Measurements from ENCODE around the gene VPS35. TPM values are rescaled to one million over a fixed set of nuclear protein-coding genes. Genes with fewer than 3 reads are reported as not detected.
"Not testable (repeated sequence)": the region's sequence is repeated elsewhere in the genome, so short reads cannot be mapped to it uniquely, and the experiment has no call there.

Gene VPS35
- total and polyA plus RNA-seq, 2 experiments from 2014 or later = 127 to 221 TPM

DNA sequence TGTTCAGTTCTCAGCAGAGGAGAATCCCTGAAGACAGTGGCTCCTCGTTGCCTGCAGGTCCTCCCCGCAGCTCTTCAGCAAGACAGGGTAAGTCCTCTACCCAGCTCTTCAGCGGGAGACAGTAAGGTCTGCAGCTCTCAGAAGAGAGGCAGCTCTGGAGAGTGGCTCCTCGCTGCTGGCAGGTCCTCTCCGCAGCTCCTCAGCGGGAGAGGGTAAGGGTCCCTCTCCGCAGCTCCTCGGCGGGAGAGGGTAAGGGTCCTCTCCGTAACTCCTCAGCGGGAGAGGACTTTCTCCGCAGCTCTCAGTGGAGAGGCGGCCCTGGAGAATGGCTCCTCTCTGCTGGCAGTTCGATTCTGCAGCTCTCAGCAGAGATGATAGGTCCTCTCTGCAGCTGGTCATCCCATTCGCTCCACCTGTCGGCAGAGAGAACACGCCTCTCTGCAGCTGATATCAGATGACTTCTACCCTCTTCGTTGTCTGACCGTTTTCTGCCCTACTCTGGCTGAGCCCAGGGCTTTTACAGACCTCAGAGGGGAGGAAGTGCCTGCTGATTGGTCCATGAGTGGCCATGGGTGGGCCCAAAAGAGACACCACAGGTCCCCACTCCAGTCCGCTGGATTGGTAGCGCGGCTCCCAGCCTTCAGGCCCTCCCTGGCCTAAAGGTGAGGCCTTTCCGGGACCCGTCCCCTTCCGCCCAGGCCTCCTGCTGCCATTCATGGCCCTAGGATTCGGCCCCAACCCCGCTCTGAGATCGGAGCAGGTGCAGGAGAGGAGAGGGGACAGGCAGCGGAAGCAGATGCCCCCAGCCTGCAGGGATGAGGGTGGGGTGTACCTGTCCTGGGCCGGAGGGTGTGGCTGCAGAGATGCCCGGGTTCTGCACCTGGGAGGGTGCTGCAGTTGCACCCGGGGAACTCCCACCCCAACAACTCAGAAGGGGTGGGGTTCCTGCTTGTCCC, 55.9 kb downstream of the VPS35 start:
- H3K36me3 ChIP-seq (replicated peaks; ENCODE audit: insufficient read depth, low read depth) = no peaks in the 10 kb centered on the region
- TF ChIP-seq EZH2 (IDR thresholded peaks at IDR 0.05; ENCODE audit: borderline replicate concordance) = no peak
- TF ChIP-seq, protein P1, sequence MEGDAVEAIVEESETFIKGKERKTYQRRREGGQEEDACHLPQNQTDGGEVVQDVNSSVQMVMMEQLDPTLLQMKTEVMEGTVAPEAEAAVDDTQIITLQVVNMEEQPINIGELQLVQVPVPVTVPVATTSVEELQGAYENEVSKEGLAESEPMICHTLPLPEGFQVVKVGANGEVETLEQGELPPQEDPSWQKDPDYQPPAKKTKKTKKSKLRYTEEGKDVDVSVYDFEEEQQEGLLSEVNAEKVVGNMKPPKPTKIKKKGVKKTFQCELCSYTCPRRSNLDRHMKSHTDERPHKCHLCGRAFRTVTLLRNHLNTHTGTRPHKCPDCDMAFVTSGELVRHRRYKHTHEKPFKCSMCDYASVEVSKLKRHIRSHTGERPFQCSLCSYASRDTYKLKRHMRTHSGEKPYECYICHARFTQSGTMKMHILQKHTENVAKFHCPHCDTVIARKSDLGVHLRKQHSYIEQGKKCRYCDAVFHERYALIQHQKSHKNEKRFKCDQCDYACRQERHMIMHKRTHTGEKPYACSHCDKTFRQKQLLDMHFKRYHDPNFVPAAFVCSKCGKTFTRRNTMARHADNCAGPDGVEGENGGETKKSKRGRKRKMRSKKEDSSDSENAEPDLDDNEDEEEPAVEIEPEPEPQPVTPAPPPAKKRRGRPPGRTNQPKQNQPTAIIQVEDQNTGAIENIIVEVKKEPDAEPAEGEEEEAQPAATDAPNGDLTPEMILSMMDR (IDR thresholded peaks at IDR 0.05; ENCODE audit: poor library complexity) = no peak
- no peak for TF ChIP-seq EZH2phosphoT487 (IDR thresholded peaks at IDR 0.05; ENCODE audit: low read depth, severe bottlenecking, unreplicated experiment)
- peaks cover 8% of the 10 kb centered on the region for H3K4me1 ChIP-seq (ENCODE audit: insufficient read depth)
- H3K27me3 ChIP-seq = no peaks in the 10 kb centered on the region
- 24% methylated on average over 32 of the region's 32 CpGs for WGBS (ENCODE audit: low lambda C conversion rate, missing lambda C conversion rate)
- no peak overlapping the region for H3K4me3 ChIP-seq
- peak; percentile 54 for DNase-seq (ENCODE audit: low spot score)
- peak overlapping the region; percentile 90 for H3K4me2 ChIP-seq
- peak overlapping the region; percentile 58 for H2AFZ ChIP-seq
- H3K9me3 ChIP-seq (ENCODE audit: low read depth) = no peaks in the 10 kb centered on the region
- H3K79me2 ChIP-seq = no peaks in the 10 kb centered on the region
- no peak overlapping the region for H3K27ac ChIP-seq
- no peaks in the 10 kb centered on the region for H3K9me2 ChIP-seq (replicated peaks; ENCODE audit: insufficient read depth)
- no peaks in the 10 kb centered on the region for H4K20me1 ChIP-seq (ENCODE audit: insufficient read depth, poor library complexity, severe bottlenecking)

DNA sequence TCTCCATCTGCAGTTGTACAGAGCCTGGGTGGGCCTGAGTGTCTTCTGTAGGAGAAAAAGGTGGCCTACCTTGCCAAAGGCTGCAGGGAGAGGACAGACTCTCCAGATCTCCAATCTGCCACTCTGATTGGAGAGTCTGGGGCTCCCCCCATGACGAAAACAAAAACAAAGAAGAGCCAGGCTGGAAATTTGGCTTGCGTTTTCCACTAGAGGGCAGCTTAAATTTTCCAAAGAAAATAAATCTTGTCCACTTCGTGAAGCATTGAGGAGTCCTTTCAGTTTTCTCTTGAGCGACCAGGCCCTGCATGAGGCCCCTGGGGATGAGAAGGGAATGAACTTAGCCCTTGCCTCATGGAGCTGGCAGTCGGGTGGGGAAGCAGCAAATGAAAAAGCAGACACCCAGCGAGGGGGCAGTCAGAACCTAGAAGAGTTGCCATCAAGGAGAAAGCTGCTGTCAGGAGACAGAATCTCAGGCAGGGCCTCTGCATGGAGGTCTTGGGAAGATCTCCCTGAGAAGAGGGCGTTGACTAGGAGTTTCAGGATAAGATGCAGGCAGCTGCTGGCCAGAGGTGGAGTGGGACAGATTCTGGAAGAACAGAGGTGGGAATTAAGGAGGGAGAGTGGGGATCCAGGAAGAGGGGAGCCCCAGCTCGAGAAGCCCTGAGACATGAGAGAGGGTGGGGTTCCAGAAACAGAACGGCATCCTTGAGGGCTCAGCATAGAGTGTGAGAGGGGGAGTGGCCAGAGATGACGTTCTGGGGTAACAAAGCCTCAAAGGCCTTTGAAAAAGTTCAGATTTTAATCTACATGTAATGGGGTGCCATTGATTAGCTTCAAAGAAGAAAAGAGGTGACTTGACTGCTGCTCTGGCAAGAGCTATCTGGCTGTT, 59.4 kb downstream of the VPS35 start:
- Histone ChIP-seq H3K4me2 (peak overlapping the region; percentile 23), H3K36me3 (replicated peaks; ENCODE audit: insufficient read depth, low read depth) (no peaks in the 10 kb centered on the region), H3K9me2 (replicated peaks; ENCODE audit: insufficient read depth) (no peaks in the 10 kb centered on the region), H2AFZ (peak overlapping the region; percentile 1), H3K27me3 (no peaks in the 10 kb centered on the region), H3K79me2 (no peaks in the 10 kb centered on the region), H3K4me1 (ENCODE audit: insufficient read depth) (peaks cover 8% of the 10 kb centered on the region), H3K4me3 (no peak overlapping the region), H3K9me3 (ENCODE audit: low read depth) (no peaks in the 10 kb centered on the region), H4K20me1 (ENCODE audit: insufficient read depth, poor library complexity, severe bottlenecking) (no peaks in the 10 kb centered on the region), H3K27ac (no peak overlapping the region)
- peak; percentile 24 for DNase-seq (ENCODE audit: low spot score)
- TF ChIP-seq EZH2 (IDR thresholded peaks at IDR 0.05; ENCODE audit: borderline replicate concordance) = no peak
- TF ChIP-seq EZH2phosphoT487 (IDR thresholded peaks at IDR 0.05; ENCODE audit: low read depth, severe bottlenecking, unreplicated experiment) = no peak
- TF ChIP-seq, protein P1 (IDR thresholded peaks at IDR 0.05; ENCODE audit: poor library complexity) = peak; percentile 31
- 48% methylated on average over 10 of the region's 10 CpGs for WGBS (ENCODE audit: low lambda C conversion rate, missing lambda C conversion rate)

DNA sequence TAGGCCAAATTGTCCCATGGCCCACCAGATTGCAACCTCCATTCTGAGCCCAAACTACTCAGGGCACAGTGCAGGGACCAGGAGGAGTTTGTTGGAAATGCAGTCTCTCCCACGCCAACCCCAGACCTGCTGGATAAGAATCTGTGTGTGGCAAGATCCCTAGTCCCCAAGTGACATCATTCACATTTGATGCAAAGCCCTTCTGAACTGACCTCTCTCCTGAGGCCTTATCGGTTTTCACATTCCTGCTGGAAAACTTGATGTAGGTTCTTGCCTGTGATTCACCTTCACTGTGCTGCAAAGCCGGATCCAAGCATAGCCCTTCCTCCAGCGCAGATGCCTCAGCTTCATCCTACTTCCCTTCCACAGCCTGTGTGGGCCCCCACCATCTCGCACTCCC, 61.2 kb downstream of the VPS35 start:
- Histone ChIP-seq H3K4me2 (no peak overlapping the region), H2AFZ (no peak overlapping the region)
- WGBS (ENCODE audit: low lambda C conversion rate, missing lambda C conversion rate) = 82% methylated on average over 5 of the region's 5 CpGs

DNA sequence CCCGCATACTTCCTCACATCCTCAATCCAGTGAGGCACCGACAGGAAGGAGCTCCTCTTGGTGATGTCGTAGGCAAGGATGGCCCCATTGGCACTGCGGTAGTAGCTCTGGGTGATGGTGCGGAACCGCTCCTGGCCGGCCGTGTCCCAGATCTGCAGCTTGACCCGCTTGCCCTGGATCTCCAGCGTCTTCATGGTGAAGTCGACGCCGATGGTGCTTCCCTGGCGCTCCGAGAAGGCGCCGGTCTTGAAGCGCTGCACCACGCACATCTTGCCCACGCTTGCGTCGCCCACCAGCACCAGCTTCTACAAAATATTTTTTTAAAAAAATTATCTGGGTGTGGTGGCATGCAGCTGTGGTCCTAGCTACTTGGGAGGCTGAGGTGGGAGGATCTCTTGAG, 62.3 kb downstream of the VPS35 start:
- H3K27ac ChIP-seq; DNase-seq (ENCODE audit: low spot score); H3K9me2 ChIP-seq (replicated peaks; ENCODE audit: insufficient read depth); H3K4me2 ChIP-seq; H4K20me1 ChIP-seq (ENCODE audit: insufficient read depth, poor library complexity, severe bottlenecking); H2AFZ ChIP-seq; H3K36me3 ChIP-seq (replicated peaks; ENCODE audit: insufficient read depth, low read depth); H3K27me3 ChIP-seq; H3K79me2 ChIP-seq; H3K4me1 ChIP-seq (ENCODE audit: insufficient read depth); H3K9me3 ChIP-seq (ENCODE audit: low read depth); H3K4me3 ChIP-seq: not testable (repeated sequence)
- WGBS (ENCODE audit: low lambda C conversion rate, missing lambda C conversion rate) = 93% methylated on average over 22 of the region's 22 CpGs

More for the DNA sequence above, 61.2 kb downstream of the VPS35 start:
- Histone ChIP-seq H3K27ac (no peak overlapping the region), H3K4me1 (ENCODE audit: insufficient read depth) (peaks cover 8% of the 10 kb centered on the region), H3K9me2 (replicated peaks; ENCODE audit: insufficient read depth) (no peaks in the 10 kb centered on the region), H3K4me3 (no peak overlapping the region), H3K79me2 (no peaks in the 10 kb centered on the region), H3K36me3 (replicated peaks; ENCODE audit: insufficient read depth, low read depth) (no peaks in the 10 kb centered on the region), H3K27me3 (no peaks in the 10 kb centered on the region), H4K20me1 (ENCODE audit: insufficient read depth, poor library complexity, severe bottlenecking) (no peaks in the 10 kb centered on the region), H3K9me3 (ENCODE audit: low read depth) (no peaks in the 10 kb centered on the region)
- no peak for DNase-seq (ENCODE audit: low spot score)
- TF ChIP-seq EZH2 (IDR thresholded peaks at IDR 0.05; ENCODE audit: borderline replicate concordance) = no peak
- no peak for TF ChIP-seq EZH2phosphoT487 (IDR thresholded peaks at IDR 0.05; ENCODE audit: low read depth, severe bottlenecking, unreplicated experiment)
- TF ChIP-seq, protein P1 (IDR thresholded peaks at IDR 0.05; ENCODE audit: poor library complexity) = no peak

DNA sequence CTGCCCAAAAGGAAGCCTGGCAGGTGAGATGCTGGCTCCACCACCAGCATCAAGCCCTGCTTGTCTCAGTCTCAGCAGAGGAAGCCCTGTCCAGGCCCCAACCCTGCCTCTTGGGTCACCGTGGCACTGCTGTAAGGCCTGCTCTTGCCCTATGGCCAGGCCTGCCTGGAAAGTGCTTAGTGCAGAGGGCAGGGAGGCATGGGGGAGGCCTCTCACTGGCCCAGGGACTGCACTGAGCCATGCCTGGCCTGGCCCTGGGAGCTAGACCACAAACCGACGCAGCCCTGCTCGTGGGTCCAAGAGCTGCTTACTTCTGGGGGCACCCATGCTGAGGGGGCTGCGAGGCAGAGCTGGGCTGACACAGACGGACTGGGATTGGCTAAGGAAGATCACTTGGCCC, 64.1 kb downstream of the VPS35 start:
- not testable (repeated sequence) for H3K27me3 ChIP-seq; H2AFZ ChIP-seq; H3K36me3 ChIP-seq (replicated peaks; ENCODE audit: insufficient read depth, low read depth); H3K4me1 ChIP-seq (ENCODE audit: insufficient read depth); DNase-seq (ENCODE audit: low spot score); H3K27ac ChIP-seq; H3K79me2 ChIP-seq; H3K9me2 ChIP-seq (replicated peaks; ENCODE audit: insufficient read depth); H4K20me1 ChIP-seq (ENCODE audit: insufficient read depth, poor library complexity, severe bottlenecking); H3K4me2 ChIP-seq; H3K4me3 ChIP-seq; H3K9me3 ChIP-seq (ENCODE audit: low read depth)
- WGBS (ENCODE audit: low lambda C conversion rate, missing lambda C conversion rate) = 89% methylated on average over 5 of the region's 6 CpGs
